ENCODE measurements around the gene ZBTB40. TPM values are rescaled to one million over a fixed set of nuclear protein-coding genes. Genes with fewer than 3 reads are reported as not detected.

The ZBTB40 gene
- total RNA-seq, 2 experiments from 2014 or later: 14.0 to 14.3 TPM

- CTCF ChIA-PET: no interaction called here
- H3K36me3 Mint-ChIP-seq (ENCODE audit: low read depth): peaks cover 19% of the 10 kb centered on the region
These were observed 54.6 kb downstream of the ZBTB40 start for GRCh38 chr1:22506130-22506692.

GRCh38 chr1:22507587-22507986, 55.9 kb downstream of the ZBTB40 start:
- POLR2A ChIA-PET: no interaction called here
- Mint-ChIP-seq H3K9me3 (no peaks in the 10 kb centered on the region), H3K4me3 (no peak overlapping the region), H3K27me3 (no peaks in the 10 kb centered on the region), H3K27ac (no peak overlapping the region), H3K36me3 (ENCODE audit: low read depth) (peaks cover 27% of the 10 kb centered on the region), H3K4me1 (ENCODE audit: low read depth) (no peaks in the 10 kb centered on the region)
- intact Hi-C loops (cut with micrococcal nuclease): no loop called here
- DNase-seq (no peak), ATAC-seq (no peak)
- CTCF ChIA-PET: no interaction called here
- TF ChIP-seq CTCF (IDR thresholded peaks at IDR 0.05): no peak

More at GRCh38 chr1:22506130-22506692, 54.6 kb downstream of the ZBTB40 start:
- Mint-ChIP-seq H3K9me3 (no peaks in the 10 kb centered on the region), H3K4me3 (no peak overlapping the region), H3K27ac (no peak overlapping the region), H3K27me3 (no peaks in the 10 kb centered on the region), H3K4me1 (ENCODE audit: low read depth) (no peaks in the 10 kb centered on the region)
- no peak for DNase-seq
- POLR2A ChIA-PET: interaction anchor here (0.6 kb wide), 1 partner anchor 11 kb away, joined by 3 read pairs; no protein-coding TSS in a partner anchor
- no peak for ATAC-seq
- no peak for TF ChIP-seq CTCF (IDR thresholded peaks at IDR 0.05)
- intact Hi-C loops (cut with micrococcal nuclease): no loop called here

GRCh38 chr1:22508329-22508728, 56.7 kb downstream of the ZBTB40 start:
- H3K27ac Mint-ChIP-seq: no peak overlapping the region
- POLR2A ChIA-PET: no interaction called here
- no peaks in the 10 kb centered on the region for H3K27me3 Mint-ChIP-seq
- intact Hi-C loops (cut with micrococcal nuclease): no loop called here
- H3K4me3 Mint-ChIP-seq: no peak overlapping the region
- peaks cover 30% of the 10 kb centered on the region for H3K36me3 Mint-ChIP-seq (ENCODE audit: low read depth)
- CTCF ChIA-PET: no interaction called here
- TF ChIP-seq CTCF (IDR thresholded peaks at IDR 0.05): no peak
- ATAC-seq (no peak), DNase-seq (no peak)
- no peaks in the 10 kb centered on the region for H3K4me1 Mint-ChIP-seq (ENCODE audit: low read depth)
- H3K9me3 Mint-ChIP-seq: no peaks in the 10 kb centered on the region

GRCh38 chr1:22508991-22509390, 57.3 kb downstream of the ZBTB40 start:
- H3K4me3 Mint-ChIP-seq: no peak overlapping the region
- ChIA-PET POLR2A (no interaction called here), CTCF (no interaction called here)
- peaks cover 32% of the 10 kb centered on the region for H3K36me3 Mint-ChIP-seq (ENCODE audit: low read depth)
- H3K27me3 Mint-ChIP-seq: no peaks in the 10 kb centered on the region
- H3K4me1 Mint-ChIP-seq (ENCODE audit: low read depth): no peaks in the 10 kb centered on the region
- no peak overlapping the region for H3K27ac Mint-ChIP-seq
- H3K9me3 Mint-ChIP-seq: no peaks in the 10 kb centered on the region
- intact Hi-C loops (cut with micrococcal nuclease): no loop called here
- ATAC-seq (no peak), DNase-seq (no peak)
- no peak for TF ChIP-seq CTCF (IDR thresholded peaks at IDR 0.05)

- no peak for ATAC-seq
- ChIA-PET POLR2A (no interaction called here), CTCF (no interaction called here)
- Mint-ChIP-seq H3K9me3 (no peaks in the 10 kb centered on the region), H3K27me3 (no peaks in the 10 kb centered on the region), H3K4me1 (ENCODE audit: low read depth) (no peaks in the 10 kb centered on the region), H3K27ac (no peak overlapping the region), H3K36me3 (ENCODE audit: low read depth) (peaks cover 36% of the 10 kb centered on the region), H3K4me3 (no peak overlapping the region)
- DNase-seq: no peak
- no peak for TF ChIP-seq CTCF (IDR thresholded peaks at IDR 0.05)
- intact Hi-C loops (cut with micrococcal nuclease): no loop called here
These were observed 58.2 kb downstream of the ZBTB40 start for GRCh38 chr1:22509815-22510214.
